ENCODE data around the gene TTYH2.

The TTYH2 gene

GRCh38 chr17:74305865-74306654, 92.7 kb downstream of the TTYH2 start:
- Histone ChIP-seq H3K9me2 (ENCODE audit: low read depth, low read length) (no peaks in the 10 kb centered on the region), H2AFZ (ENCODE audit: low read length) (no peak overlapping the region), H3K9ac (ENCODE audit: low read length) (no peak overlapping the region), H3K79me2 (ENCODE audit: insufficient read depth, low read length) (no peaks in the 10 kb centered on the region), H3K27me3 (ENCODE audit: insufficient read depth, low read length) (no peaks in the 10 kb centered on the region), H3K9me3 (ENCODE audit: low read length) (no peaks in the 10 kb centered on the region), H3K4me1 (ENCODE audit: insufficient read depth, low read length, severe bottlenecking) (no peaks in the 10 kb centered on the region), H3K36me3 (ENCODE audit: insufficient read depth, low read length) (no peaks in the 10 kb centered on the region), H4K20me1 (ENCODE audit: insufficient read depth, low read length) (no peaks in the 10 kb centered on the region), H3K4me3 (ENCODE audit: low read depth, low read length, poor library complexity, severe bottlenecking) (no peak overlapping the region), H3F3A (ENCODE audit: insufficient read depth, low read length) (no peaks in the 10 kb centered on the region), H3K4me2 (ENCODE audit: low read length) (no peak overlapping the region), H3K27ac (ENCODE audit: low read depth, low read length, poor library complexity, severe bottlenecking) (no peak overlapping the region)
- no peak for TF ChIP-seq EZH2 (IDR thresholded peaks at IDR 0.05; ENCODE audit: borderline replicate concordance, low read length)
- no peak for TF ChIP-seq CTCF (IDR thresholded peaks at IDR 0.05; ENCODE audit: low read length)

GRCh38 chr17:74307984-74308773, 94.8 kb downstream of the TTYH2 start:
- Histone ChIP-seq H3K4me1 (ENCODE audit: insufficient read depth, low read length, severe bottlenecking) (no peaks in the 10 kb centered on the region), H3K9me3 (ENCODE audit: low read length) (no peaks in the 10 kb centered on the region), H3K9ac (ENCODE audit: low read length) (no peak overlapping the region), H3K9me2 (ENCODE audit: low read depth, low read length) (no peaks in the 10 kb centered on the region), H3K36me3 (ENCODE audit: insufficient read depth, low read length) (no peaks in the 10 kb centered on the region), H3F3A (ENCODE audit: insufficient read depth, low read length) (no peaks in the 10 kb centered on the region), H3K4me3 (ENCODE audit: low read depth, low read length, poor library complexity, severe bottlenecking) (no peak overlapping the region), H4K20me1 (ENCODE audit: insufficient read depth, low read length) (no peaks in the 10 kb centered on the region), H3K79me2 (ENCODE audit: insufficient read depth, low read length) (no peaks in the 10 kb centered on the region), H3K27me3 (ENCODE audit: insufficient read depth, low read length) (0 out of 2 replicates have a peak, but pooled peaks cover 4% of the 10 kb centered on the region), H3K4me2 (ENCODE audit: low read length) (no peak overlapping the region), H2AFZ (ENCODE audit: low read length) (no peak overlapping the region), H3K27ac (ENCODE audit: low read depth, low read length, poor library complexity, severe bottlenecking) (no peak overlapping the region)
- TF ChIP-seq CTCF (IDR thresholded peaks at IDR 0.05; ENCODE audit: low read length) (no peak), EZH2 (IDR thresholded peaks at IDR 0.05; ENCODE audit: borderline replicate concordance, low read length) (no peak)

GRCh38 chr17:74309902-74310301, 96.5 kb downstream of the TTYH2 start:
- Histone ChIP-seq H3K27ac (ENCODE audit: low read depth, low read length, poor library complexity, severe bottlenecking) (no peak overlapping the region), H3K27me3 (ENCODE audit: insufficient read depth, low read length) (0 out of 2 replicates have a peak, but pooled peaks cover 4% of the 10 kb centered on the region)
- TF ChIP-seq EZH2 (IDR thresholded peaks at IDR 0.05; ENCODE audit: borderline replicate concordance, low read length) (no peak), CTCF (IDR thresholded peaks at IDR 0.05; ENCODE audit: low read length) (no peak)

More at GRCh38 chr17:74309902-74310301, 96.5 kb downstream of the TTYH2 start:
- no peak overlapping the region for H2AFZ ChIP-seq (ENCODE audit: low read length)
- H3K9me3 ChIP-seq (ENCODE audit: low read length), result no peaks in the 10 kb centered on the region
- H3K4me3 ChIP-seq (ENCODE audit: low read depth, low read length, poor library complexity, severe bottlenecking), result no peak overlapping the region
- no peak overlapping the region for H3K4me2 ChIP-seq (ENCODE audit: low read length)
- no peaks in the 10 kb centered on the region for H3K36me3 ChIP-seq (ENCODE audit: insufficient read depth, low read length)
- H3K4me1 ChIP-seq (ENCODE audit: insufficient read depth, low read length, severe bottlenecking), result no peaks in the 10 kb centered on the region
- no peaks in the 10 kb centered on the region for H3F3A ChIP-seq (ENCODE audit: insufficient read depth, low read length)
- H3K79me2 ChIP-seq (ENCODE audit: insufficient read depth, low read length), result no peaks in the 10 kb centered on the region
- H3K9ac ChIP-seq (ENCODE audit: low read length), result no peak overlapping the region
- H3K9me2 ChIP-seq (ENCODE audit: low read depth, low read length), result no peaks in the 10 kb centered on the region
- H4K20me1 ChIP-seq (ENCODE audit: insufficient read depth, low read length), result no peaks in the 10 kb centered on the region

All from OCI-LY1 (cell line).